NCI-H2081 treated with DMSO at 0.1 percent for 48 hours (cell line): ENCODE results near the gene FAM118B.

ENCODE experiments used
- DNase-seq: peaks from one replicate; lab custom pipeline; 2025; lab: John Stamatoyannopoulos, UW

Gene FAM118B

DNA sequence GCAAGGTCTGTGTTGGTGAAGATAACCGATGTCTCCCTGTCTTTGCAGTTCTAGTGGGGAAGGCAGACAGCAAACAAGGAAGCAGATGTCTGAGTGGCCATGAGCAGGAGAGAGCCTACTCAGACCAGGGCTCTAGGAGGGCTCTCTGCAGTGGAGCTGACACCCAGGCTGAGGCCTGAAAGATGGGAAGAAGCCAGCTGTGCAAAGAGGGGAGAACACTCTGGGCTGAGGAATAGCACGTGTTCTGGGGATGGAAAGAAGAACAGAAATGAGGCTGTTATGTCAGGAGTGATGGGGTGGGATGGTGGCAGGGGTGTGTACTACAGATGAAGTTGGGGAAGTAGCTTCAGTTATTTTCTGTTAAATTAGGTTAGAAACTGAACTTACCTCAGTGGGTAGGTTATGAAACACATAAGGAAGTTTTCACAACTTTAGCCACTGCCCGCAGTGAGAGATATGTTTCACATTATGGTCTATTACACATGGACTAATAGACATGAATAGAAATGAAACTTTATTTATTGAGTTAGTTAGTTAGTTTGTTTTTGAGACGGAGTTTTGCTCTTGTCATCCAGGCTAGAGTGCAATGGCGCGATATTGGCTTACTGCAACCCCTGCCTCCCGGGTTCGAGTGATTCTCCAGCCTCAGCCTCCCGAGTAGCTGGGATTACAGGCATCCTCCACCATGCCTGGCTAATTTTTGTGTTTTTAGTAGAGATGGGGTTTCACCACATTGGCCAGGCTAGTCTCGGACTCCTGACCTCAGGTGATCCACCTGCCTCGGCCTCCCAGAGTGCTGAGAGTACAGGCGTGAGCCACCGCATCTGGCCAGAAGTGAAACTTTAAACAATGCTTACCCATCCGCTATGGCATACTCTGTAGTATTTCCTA lies 100.1 kb downstream of the FAM118B start:
- no peak for DNase-seq
